Measurements from ENCODE around the gene CDKN3.

CDKN3 gene

DNA sequence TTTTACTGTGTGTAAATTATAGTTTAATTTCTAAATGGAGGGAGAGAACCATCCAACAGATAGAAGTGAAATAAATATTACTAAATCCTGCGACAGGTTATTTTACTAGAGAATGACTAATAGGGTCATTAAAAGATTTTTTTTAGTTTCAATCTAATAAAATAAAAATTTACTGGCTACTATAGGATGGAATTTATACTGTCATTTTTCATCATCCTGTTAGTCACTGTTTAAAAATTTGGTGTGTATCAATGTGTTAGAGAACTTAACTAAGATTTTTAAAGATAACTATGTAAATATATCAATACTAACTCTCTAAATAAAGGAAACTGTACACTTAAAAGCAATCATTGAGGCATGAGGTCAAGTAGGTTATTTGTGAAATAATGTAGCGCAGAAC lies 41.1 kb upstream of the CDKN3 start:
- Histone ChIP-seq H3K27me3 (ENCODE audit: insufficient read depth, poor library complexity, severe bottlenecking) (no peaks in the 10 kb centered on the region), H3K27ac (replicated peaks) (no peak overlapping the region), H3K4me3 (replicated peaks; ENCODE audit: insufficient read depth, low read length) (no peak overlapping the region)
- no peak for DNase-seq (ENCODE audit: low read depth in 1 of 2, low spot score in 1 of 2)
- TF ChIP-seq CTCF (IDR thresholded peaks at IDR 0.05; ENCODE audit: insufficient read depth, low read length) (no peak), SPI1 (IDR thresholded peaks at IDR 0.05; ENCODE audit: borderline replicate concordance, low read depth) (no peak), GABPA (IDR thresholded peaks at IDR 0.05; ENCODE audit: low read depth) (no peak), POLR2AphosphoS5 (IDR thresholded peaks at IDR 0.05; ENCODE audit: low read depth) (no peak)
- TF ChIP-seq, protein P1, sequence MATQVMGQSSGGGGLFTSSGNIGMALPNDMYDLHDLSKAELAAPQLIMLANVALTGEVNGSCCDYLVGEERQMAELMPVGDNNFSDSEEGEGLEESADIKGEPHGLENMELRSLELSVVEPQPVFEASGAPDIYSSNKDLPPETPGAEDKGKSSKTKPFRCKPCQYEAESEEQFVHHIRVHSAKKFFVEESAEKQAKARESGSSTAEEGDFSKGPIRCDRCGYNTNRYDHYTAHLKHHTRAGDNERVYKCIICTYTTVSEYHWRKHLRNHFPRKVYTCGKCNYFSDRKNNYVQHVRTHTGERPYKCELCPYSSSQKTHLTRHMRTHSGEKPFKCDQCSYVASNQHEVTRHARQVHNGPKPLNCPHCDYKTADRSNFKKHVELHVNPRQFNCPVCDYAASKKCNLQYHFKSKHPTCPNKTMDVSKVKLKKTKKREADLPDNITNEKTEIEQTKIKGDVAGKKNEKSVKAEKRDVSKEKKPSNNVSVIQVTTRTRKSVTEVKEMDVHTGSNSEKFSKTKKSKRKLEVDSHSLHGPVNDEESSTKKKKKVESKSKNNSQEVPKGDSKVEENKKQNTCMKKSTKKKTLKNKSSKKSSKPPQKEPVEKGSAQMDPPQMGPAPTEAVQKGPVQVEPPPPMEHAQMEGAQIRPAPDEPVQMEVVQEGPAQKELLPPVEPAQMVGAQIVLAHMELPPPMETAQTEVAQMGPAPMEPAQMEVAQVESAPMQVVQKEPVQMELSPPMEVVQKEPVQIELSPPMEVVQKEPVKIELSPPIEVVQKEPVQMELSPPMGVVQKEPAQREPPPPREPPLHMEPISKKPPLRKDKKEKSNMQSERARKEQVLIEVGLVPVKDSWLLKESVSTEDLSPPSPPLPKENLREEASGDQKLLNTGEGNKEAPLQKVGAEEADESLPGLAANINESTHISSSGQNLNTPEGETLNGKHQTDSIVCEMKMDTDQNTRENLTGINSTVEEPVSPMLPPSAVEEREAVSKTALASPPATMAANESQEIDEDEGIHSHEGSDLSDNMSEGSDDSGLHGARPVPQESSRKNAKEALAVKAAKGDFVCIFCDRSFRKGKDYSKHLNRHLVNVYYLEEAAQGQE (IDR thresholded peaks at IDR 0.05; ENCODE audit: insufficient replicate concordance, low read depth), result no peak

DNA sequence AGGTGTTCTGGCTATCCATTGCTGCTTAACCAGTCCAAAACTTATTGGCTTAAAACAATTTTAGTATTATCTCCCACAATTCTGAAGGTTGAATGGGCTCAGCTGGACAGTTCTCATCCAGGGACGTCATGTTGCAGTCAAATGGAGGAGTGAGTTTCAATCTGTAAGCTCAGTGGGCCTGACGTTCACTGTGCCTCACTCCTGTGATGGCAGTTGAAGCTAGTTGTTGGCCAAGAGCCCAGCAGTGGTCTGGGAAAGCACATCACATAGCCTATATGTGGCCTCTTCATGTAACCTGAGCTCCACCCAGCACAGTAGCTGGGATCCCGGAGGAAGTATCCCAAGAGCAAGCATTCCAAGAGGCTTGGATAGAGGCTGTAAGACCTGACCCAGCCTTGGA lies 40.6 kb upstream of the CDKN3 start:
- no peaks in the 10 kb centered on the region for H3K27me3 ChIP-seq (ENCODE audit: insufficient read depth, poor library complexity, severe bottlenecking)
- DNase-seq (ENCODE audit: low read depth in 1 of 2, low spot score in 1 of 2), result no peak
- no peak overlapping the region for H3K27ac ChIP-seq (replicated peaks)
- TF ChIP-seq POLR2AphosphoS5 (IDR thresholded peaks at IDR 0.05; ENCODE audit: low read depth) (no peak), SPI1 (IDR thresholded peaks at IDR 0.05; ENCODE audit: borderline replicate concordance, low read depth) (no peak)
- H3K4me3 ChIP-seq (replicated peaks; ENCODE audit: insufficient read depth, low read length), result no peak overlapping the region

GRCh38 chr14:54360667-54361066 lies 36.1 kb upstream of the CDKN3 start:
- H3K27ac ChIP-seq (replicated peaks), result no peak overlapping the region
- TF ChIP-seq, protein P1 (IDR thresholded peaks at IDR 0.05; ENCODE audit: insufficient replicate concordance, low read depth), result no peak
- DNase-seq (ENCODE audit: low read depth in 1 of 2, low spot score in 1 of 2), result no peak
- H3K27me3 ChIP-seq (ENCODE audit: insufficient read depth, poor library complexity, severe bottlenecking), result no peaks in the 10 kb centered on the region
- H3K4me3 ChIP-seq (replicated peaks; ENCODE audit: insufficient read depth, low read length), result no peak overlapping the region

DNA sequence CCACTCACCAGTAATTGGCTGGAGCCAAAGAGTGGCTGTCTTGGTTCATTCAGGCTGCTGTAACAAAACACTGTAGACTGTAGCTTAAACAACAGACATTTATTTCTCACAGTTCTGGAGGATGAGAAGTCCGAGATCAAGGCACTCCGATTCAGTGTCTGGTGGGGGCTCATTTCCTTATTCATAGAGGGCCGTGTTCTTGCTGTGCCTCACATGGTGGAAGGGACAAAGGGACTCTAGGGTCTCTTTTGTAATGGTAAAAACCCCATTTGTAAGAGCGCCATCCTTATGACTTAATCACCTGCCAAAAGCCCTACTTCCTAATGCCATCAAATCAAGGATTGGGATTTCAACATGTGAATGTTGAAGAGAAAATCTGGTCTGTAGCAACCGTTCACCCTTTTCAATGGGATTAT lies 34.7 kb upstream of the CDKN3 start:
- Histone ChIP-seq H3K27ac (replicated peaks) (no peak overlapping the region), H3K27me3 (ENCODE audit: insufficient read depth, poor library complexity, severe bottlenecking) (no peaks in the 10 kb centered on the region), H3K4me3 (replicated peaks; ENCODE audit: insufficient read depth, low read length) (no peak overlapping the region)
- TF ChIP-seq, protein P1 (IDR thresholded peaks at IDR 0.05; ENCODE audit: insufficient replicate concordance, low read depth), result no peak
- TF ChIP-seq GABPA (IDR thresholded peaks at IDR 0.05; ENCODE audit: low read depth), result no peak
- no peak for TF ChIP-seq SPI1 (IDR thresholded peaks at IDR 0.05; ENCODE audit: borderline replicate concordance, low read depth)
- no peak for TF ChIP-seq CTCF (IDR thresholded peaks at IDR 0.05; ENCODE audit: insufficient read depth, low read length)
- TF ChIP-seq POLR2AphosphoS5 (IDR thresholded peaks at IDR 0.05; ENCODE audit: low read depth), result no peak
- DNase-seq (ENCODE audit: low read depth in 1 of 2, low spot score in 1 of 2), result no peak

Data from HL-60 (cell line).